Measurements from ENCODE around the gene MAPK8IP1. TPM values are rescaled to one million over a fixed set of nuclear protein-coding genes. Genes with fewer than 3 reads are reported as not detected.
A peak's percentile ranks its signal among the peaks of the same experiment; 100 is the strongest.

Gene MAPK8IP1
- total and polyA plus RNA-seq, 10 donors: 0.80 to 6.0 (median 3.1) TPM

DNA sequence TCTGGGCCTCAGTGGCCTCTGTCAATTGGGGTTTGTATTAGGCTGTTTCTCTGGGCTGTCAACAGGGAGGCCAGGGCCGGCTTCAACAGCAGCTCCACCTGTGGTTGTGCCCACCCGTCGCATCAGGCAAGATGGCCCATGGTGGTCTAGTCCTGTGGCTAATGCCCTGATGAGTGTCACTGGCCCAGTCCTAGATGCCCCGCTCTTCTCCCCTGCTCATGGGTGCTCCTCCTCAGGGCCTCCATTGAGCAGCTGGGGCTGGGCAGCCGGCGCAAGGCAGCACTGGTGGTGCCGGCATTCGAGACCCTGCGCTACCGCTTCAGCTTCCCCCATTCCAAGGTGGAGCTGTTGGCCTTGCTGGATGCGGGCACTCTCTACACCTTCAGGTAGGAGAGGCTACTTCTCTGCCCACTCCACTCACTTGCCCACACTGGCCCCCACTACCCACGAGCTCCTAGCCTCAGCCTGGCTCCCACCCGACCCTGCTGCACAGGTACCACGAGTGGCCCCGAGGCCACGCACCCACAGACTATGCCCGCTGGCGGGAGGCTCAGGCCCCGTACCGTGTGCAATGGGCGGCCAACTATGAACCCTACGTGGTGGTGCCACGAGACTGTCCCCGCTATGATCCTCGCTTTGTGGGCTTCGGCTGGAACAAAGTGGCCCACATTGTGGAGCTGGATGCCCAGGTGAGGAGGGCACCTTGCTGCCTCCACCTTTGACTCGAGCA, 42.4 kb downstream of the MAPK8IP1 start:
- H3K4me1 ChIP-seq: peaks cover 9 to 78% (median 45%) of the 10 kb centered on the region in 6 donors
- 86 to 95% (median 92%) methylated on average over 23 to 27 of the region's 27 CpGs for WGBS, 5 donors
- peaks cover 0 to 31% (median 7%) of the 10 kb centered on the region in 7 donors for H3K27me3 ChIP-seq (replicated peaks in 1 of 7)
- no peak for TF ChIP-seq POLR2A (IDR thresholded peaks at IDR 0.05)
- TF ChIP-seq POLR2AphosphoS5 (IDR thresholded peaks at IDR 0.05): peak in 1 of 3 donors; percentile 58
- TF ChIP-seq, protein P1, sequence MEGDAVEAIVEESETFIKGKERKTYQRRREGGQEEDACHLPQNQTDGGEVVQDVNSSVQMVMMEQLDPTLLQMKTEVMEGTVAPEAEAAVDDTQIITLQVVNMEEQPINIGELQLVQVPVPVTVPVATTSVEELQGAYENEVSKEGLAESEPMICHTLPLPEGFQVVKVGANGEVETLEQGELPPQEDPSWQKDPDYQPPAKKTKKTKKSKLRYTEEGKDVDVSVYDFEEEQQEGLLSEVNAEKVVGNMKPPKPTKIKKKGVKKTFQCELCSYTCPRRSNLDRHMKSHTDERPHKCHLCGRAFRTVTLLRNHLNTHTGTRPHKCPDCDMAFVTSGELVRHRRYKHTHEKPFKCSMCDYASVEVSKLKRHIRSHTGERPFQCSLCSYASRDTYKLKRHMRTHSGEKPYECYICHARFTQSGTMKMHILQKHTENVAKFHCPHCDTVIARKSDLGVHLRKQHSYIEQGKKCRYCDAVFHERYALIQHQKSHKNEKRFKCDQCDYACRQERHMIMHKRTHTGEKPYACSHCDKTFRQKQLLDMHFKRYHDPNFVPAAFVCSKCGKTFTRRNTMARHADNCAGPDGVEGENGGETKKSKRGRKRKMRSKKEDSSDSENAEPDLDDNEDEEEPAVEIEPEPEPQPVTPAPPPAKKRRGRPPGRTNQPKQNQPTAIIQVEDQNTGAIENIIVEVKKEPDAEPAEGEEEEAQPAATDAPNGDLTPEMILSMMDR (IDR thresholded peaks at IDR 0.05 in 8 of 11, conservative IDR thresholded peaks at IDR 0.05 in 3 of 11): no peak
- peaks cover 0 to 29% (median 7%) of the 10 kb centered on the region in 6 donors for H3K36me3 ChIP-seq
- DNase-seq: peak; percentile 76
- H3K4me3 ChIP-seq: no peak overlapping the region
- peak overlapping the region in 3 of 8 donors; percentile 24 to 86 (median 80) for H3K27ac ChIP-seq
- H3K9me3 ChIP-seq: no peaks in the 10 kb centered on the region
- intact Hi-C loops (cut with DNase I; ENCODE audit: low total_unique reads): no loop called here

DNA sequence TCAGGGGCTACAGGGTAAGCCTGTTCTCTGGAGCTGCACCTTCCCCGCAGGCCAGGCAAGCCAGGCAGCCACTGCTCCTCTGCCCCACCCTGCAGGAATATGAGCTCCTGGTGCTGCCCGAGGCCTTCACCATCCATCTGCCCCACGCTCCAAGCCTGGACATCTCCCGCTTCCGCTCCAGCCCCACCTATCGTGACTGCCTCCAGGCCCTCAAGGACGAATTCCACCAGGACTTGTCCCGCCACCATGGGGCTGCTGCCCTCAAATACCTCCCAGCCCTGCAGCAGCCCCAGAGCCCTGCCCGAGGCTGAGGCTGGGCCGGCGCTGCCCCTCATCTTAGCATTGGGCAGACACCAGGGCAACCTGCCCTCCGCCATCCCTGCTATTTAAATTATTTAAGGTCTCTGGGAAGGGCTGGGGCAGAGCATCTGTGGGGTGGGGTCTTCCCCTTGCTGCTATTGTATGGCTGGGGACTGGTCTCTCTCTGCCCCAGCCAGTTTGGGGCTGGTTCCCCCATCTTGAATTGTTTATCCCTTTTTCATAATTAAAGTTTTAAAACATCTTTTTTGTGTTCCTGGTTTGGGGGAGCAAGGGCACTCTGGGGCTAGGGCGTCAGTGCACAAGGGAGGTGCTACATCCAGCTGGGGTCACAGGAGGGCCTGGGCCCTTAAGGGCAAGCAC, 43.2 kb downstream of the MAPK8IP1 start:
- Histone ChIP-seq H3K4me1 (peaks cover 11 to 79% (median 44%) of the 10 kb centered on the region in 6 donors), H3K4me3 (no peak overlapping the region), H3K27me3 (replicated peaks in 1 of 7) (peaks cover 0 to 23% (median 0%) of the 10 kb centered on the region in 7 donors), H3K36me3 (peaks cover 0 to 37% (median 13%) of the 10 kb centered on the region in 6 donors), H3K27ac (peak overlapping the region in 4 of 8 donors; percentile 77 to 86 (median 79)), H3K9me3 (no peaks in the 10 kb centered on the region)
- DNase-seq: peak; percentile 77
- TF ChIP-seq POLR2AphosphoS5 (IDR thresholded peaks at IDR 0.05): peak in 1 of 3 donors; percentile 56
- TF ChIP-seq, protein P1 (IDR thresholded peaks at IDR 0.05 in 8 of 11, conservative IDR thresholded peaks at IDR 0.05 in 3 of 11): no peak
- intact Hi-C loops (cut with DNase I; ENCODE audit: low total_unique reads): no loop called here
- 74 to 86% (median 83%) methylated on average over 12 to 13 of the region's 13 CpGs for WGBS, 5 donors

DNA sequence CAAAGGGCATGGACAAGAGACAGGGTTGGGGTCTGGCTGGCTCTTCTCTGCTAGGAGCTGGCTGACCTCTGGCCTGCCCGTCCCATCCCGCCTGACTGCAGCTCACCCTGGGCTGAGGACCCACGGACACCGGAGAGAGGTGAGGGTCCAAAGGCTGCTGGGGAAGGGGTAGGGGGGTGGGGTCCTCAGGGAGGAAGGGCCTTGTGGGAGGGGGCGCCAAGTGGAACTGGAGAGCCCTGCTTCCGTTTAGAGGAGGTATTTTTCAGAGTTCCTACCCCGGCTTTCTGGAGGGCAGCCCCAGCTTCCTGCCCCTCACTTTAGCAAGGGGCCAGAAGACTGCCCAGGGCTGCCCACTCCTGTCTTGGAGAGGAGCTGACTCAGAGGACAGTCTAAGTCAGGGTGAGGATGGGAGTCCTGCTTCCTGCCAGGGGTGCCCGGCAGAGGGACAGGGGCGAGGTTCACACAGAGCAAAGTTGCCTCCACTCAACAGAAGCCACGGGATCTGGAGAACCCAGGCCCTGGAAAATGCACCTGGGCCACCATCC, 44.1 kb downstream of the MAPK8IP1 start:
- H3K4me1 ChIP-seq: peaks cover 14 to 80% (median 51%) of the 10 kb centered on the region in 6 donors
- 49 to 68% (median 61%) methylated on average over 9 to 10 of the region's 10 CpGs for WGBS, 5 donors
- H3K4me3 ChIP-seq: peak overlapping the region in 3 of 8 donors; percentile 18 to 60 (median 41)
- H3K27ac ChIP-seq: peak overlapping the region; percentile 46 to 86 (median 74)
- peaks cover 0 to 15% (median 0%) of the 10 kb centered on the region in 7 donors for H3K27me3 ChIP-seq (replicated peaks in 1 of 7)
- peaks cover 0 to 46% (median 22%) of the 10 kb centered on the region in 6 donors for H3K36me3 ChIP-seq
- no peaks in the 10 kb centered on the region for H3K9me3 ChIP-seq
- TF ChIP-seq, protein P1 (IDR thresholded peaks at IDR 0.05 in 8 of 11, conservative IDR thresholded peaks at IDR 0.05 in 3 of 11): no peak
- TF ChIP-seq POLR2AphosphoS5 (IDR thresholded peaks at IDR 0.05) (no peak), POLR2A (IDR thresholded peaks at IDR 0.05) (no peak)
- intact Hi-C loops (cut with DNase I; ENCODE audit: low total_unique reads): no loop called here
- peak; percentile 81 for DNase-seq
